Fibroblast of villous mesenchyme (primary cell): ENCODE measurements around the gene LCN6. TPM values are rescaled to one million over a fixed set of nuclear protein-coding genes. Genes with fewer than 3 reads are reported as not detected.
"Not testable (repeated sequence)": the region's sequence is repeated elsewhere in the genome, so short reads cannot be mapped to it uniquely, and the experiment has no call there.

Source experiments
- DNase-seq: peaks from one replicate; pipeline ENCODE4 v3.0.0-alpha.2; 2010; ENCODE audit warnings: low read depth
- H3K4me3 ChIP-seq: 2 replicates; pipeline ENCODE4 v1.5.1; 2011; ENCODE audit warnings: low read depth, mild to moderate bottlenecking, low read length
- total RNA-seq: library from RNA; depleted of rRNA; stranded (reverse); fragments of >200 nt; gene quantifications from 2 replicates; pipeline ENCODE4 v1.2.3, GENCODE V29; 2012
- TF ChIP-seq, protein P1 (sequence below): IDR thresholded peaks from 2 replicates; pipeline ENCODE4 v1.5.1; 2012; ENCODE audit warnings: low read depth, mild to moderate bottlenecking, low read length; ENCODE audit not compliant: insufficient read depth

Gene LCN6, protein sequence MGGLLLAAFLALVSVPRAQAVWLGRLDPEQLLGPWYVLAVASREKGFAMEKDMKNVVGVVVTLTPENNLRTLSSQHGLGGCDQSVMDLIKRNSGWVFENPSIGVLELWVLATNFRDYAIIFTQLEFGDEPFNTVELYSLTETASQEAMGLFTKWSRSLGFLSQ
- total RNA-seq = not detected in 2 replicates

DNA sequence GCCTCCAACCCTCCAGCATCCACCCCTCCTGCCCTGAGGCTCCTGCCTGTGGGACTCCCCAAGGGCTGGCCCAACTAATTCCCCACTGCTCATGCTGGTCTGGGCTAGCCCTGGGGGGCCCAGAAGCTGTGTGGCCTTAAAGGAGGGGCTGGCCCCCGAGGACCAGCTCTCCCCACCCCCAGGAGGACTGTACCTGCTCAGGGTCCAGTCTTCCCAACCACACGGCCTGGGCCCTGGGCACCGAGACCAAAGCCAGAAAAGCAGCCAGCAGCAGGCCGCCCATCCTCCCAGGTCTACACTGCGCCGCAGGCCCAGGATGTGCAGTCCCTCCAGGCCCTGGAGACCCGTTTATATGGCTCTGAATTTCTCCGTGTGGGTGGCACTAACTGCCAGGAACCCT is at the start of gene LCN6:
Gene LCN6 (minus strand): TSS at position 325 of the 400 bp plus-strand sequence. CDS start 42 bp downstream, at position 283.
- no peak for DNase-seq
- no peak within 1 kb of the TSS for H3K4me3 ChIP-seq
- TF ChIP-seq, protein P1, sequence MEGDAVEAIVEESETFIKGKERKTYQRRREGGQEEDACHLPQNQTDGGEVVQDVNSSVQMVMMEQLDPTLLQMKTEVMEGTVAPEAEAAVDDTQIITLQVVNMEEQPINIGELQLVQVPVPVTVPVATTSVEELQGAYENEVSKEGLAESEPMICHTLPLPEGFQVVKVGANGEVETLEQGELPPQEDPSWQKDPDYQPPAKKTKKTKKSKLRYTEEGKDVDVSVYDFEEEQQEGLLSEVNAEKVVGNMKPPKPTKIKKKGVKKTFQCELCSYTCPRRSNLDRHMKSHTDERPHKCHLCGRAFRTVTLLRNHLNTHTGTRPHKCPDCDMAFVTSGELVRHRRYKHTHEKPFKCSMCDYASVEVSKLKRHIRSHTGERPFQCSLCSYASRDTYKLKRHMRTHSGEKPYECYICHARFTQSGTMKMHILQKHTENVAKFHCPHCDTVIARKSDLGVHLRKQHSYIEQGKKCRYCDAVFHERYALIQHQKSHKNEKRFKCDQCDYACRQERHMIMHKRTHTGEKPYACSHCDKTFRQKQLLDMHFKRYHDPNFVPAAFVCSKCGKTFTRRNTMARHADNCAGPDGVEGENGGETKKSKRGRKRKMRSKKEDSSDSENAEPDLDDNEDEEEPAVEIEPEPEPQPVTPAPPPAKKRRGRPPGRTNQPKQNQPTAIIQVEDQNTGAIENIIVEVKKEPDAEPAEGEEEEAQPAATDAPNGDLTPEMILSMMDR = no peak

DNA sequence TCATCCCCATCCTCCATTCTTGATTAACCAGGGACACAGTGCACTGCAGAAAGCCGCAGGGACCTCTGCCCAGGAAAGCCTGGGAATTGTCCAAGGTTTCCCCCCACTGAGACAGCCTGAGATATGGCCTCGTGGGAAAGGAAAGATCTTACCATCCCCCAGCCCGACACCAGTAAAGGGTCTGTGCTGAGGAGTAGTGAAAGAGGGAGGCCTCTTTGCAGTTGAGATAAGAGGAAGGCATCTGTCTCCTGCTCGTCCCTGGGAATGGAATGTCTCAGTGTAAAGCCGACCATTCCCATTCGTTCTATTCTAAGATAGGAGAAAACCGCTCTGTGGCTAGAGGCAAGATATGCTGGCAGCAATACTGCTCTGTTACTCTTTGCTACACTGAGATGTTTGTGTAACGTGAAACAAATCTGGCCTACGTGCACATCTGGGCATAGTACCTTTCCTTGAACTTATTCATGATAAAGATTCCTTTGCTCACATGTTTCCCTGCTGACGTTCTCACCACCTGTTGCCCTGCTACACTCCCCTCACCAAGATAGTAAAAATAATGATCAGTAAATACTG is 48.5 kb upstream of the LCN6 start:
- H3K4me3 ChIP-seq = not testable (repeated sequence)
- DNase-seq = peak; percentile 96

DNA sequence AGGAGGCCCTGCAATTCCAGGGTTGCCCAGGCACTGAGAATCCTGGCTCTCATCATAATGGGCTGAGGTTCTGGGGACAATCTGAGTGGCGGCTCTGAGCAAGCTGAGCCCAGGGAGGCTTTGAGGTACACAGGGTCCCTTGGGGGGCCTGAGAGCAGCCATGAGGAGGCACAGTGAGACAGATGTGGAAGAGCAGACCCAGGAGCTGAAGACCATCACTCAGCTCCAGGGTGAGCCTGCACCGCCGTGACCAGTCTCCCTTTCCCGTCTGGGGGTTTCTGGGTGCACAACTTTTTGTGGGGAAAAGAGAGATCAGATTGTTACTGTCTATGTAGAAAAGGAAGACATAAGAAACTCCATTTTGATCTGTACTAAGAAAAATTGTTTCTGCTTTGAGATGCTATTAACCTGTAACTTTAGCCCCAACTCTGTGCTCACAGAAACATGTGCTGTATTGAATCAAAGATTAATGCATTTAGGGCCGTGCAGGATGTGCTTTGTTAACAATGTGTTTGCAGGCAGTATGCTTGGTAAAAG is 48.0 kb upstream of the LCN6 start, which contains the start of gene CCDC183:
Gene CCDC183 (plus strand): TSS at position 101 of the 537 bp plus-strand sequence. CDS start 60 bp downstream, at position 161.
- DNase-seq = no peak
- TF ChIP-seq, protein P1 = no peak

DNA sequence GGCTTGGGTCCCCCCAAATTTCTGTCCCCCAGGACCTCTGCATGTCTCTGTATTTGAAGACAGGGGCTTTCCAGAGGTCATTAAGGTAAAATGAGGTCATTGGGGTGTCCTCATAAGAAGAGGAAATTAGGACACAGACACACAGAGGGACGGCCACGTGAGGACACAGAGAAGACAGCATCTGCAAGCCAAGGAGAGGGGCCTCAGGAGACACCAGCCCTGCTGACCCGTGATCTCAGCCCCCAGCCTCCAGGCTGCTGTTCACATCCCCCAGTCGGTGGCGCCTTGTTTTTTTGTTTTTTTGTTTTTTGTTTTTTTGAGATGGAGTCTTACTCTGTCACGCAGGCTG is 46.6 kb upstream of the LCN6 start:
- no peak for DNase-seq
- no peak overlapping the region for H3K4me3 ChIP-seq
- TF ChIP-seq, protein P1 = no peak

More for the DNA sequence above, 48.0 kb upstream of the LCN6 start, which contains the start of gene CCDC183:
- H3K4me3 ChIP-seq = no peak within 1 kb of the TSS

DNA sequence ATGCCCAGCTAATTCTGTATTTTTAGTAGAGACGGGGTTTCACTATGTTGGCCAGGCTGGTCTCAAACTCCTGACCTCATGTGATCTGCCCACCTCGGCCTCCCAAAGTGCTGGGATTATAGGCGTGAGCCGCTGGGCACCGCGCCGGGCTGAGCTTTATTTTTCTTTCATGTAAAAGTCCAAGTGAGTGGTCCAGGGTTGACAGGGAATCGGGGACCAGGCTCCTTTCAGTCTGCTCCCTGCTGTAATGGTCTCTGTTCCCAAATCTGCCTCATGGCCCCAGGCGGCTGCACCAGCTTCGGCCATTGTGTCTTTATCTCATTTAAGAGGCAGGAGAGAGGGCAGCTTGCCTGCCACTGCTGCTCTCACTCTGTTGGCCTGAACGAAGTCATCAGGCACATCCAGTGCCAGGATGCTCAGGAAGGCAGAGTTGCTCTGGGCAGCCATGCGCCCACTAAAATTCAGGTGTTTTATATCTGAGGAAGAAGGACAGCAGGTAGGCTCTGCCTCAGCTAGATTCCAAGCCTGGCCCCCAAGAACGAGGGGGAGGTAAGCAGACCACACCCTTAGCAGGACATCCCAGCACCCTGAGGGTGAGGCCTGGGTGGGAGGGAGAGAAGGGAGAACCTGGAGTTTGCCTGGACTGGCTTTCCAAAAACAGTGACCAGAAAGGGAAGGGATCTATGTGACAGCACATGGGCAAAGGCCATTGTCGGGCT is 46.1 kb upstream of the LCN6 start:
- TF ChIP-seq, protein P1 = no peak
- no peak for DNase-seq
- H3K4me3 ChIP-seq = no peak overlapping the region

DNA sequence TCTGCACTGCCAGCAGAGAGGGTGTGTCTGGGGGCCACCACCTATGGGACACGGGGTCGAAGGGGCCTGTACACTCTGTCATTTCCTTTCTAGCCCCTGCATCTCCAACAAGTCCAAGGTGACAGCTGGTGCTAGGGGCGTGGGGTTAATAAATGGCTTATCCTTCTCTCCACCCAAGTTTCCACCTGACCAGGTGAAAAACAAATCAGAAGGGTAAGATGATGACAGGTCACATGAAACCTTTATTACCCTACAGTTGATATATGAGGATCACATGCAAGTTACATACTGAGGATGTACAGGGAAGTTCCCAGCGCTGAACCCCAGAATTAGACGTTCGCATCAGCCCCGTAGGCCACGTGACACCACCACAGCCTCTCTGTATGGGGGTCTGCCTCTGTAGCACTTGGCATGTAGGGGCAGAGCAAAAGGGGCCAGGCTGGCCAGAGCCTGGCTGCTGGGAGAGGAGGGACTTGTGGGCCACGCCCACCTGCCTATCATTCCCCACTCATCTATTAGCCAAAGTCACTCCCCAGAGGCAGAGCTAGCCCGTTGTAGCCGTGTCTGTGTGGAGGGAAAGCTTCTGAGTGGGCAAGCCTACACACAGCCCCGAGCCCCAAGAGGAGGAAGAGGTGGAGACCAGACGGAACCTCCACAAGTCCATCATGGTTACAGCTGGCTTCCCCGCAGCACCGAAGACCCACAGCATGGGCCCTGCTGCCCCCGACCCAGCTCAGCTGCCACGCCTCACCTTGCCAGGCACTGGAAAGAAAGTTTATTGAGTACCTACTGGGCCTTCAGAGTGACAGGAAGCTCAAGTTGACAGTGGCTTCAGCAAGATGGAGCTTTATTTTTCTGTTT is 45.0 kb upstream of the LCN6 start:
- TF ChIP-seq, protein P1 = no peak
- no peak for DNase-seq
- H3K4me3 ChIP-seq = no peak overlapping the region
